Measurements from ENCODE around the gene GPRC5C. TPM values are rescaled to one million over a fixed set of nuclear protein-coding genes. Genes with fewer than 3 reads are reported as not detected.

The GPRC5C gene
- total and polyA plus RNA-seq, 4 donors: 34.2 to 195 (median 119) TPM

DNA sequence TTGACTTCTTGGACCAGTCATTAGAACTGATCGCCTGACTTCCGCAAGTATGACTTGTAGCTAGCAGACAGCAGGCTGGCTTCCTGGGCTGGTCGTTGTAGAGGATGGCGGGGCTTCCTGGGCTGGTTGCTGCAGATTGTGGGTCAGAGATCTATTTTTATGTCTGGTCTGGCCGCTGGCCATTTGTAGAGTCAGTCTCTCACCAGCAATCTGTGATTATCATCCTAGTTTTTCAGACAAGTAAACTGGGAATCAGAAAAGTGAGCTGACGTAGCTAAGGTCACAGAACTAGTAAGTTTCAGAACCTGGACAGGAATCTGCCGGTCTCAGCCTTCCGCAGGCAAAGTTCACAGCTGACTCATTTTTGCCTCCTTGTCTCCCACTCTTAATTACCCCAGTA lies 45.5 kb upstream of the GPRC5C start:
- DNase-seq (ENCODE audit: low spot score): no peak
- no peak overlapping the region for H3K4me3 ChIP-seq (ENCODE audit: low read depth in 1 of 3, low read length in 3 of 3)
- H3K36me3 ChIP-seq (ENCODE audit: control insufficient read depth in 4 of 4, insufficient read depth in 3 of 4, low read depth in 1 of 4, low read length in 3 of 4): no peaks in the 10 kb centered on the region
- peak overlapping the region in 1 of 2 donors; percentile 25 for H3K27ac ChIP-seq (ENCODE audit: low read depth in 1 of 2, low read length in 2 of 2)
- H3K27me3 ChIP-seq (ENCODE audit: control insufficient read depth in 4 of 4, insufficient read depth in 4 of 4, low read length in 3 of 4): no peaks in the 10 kb centered on the region
- H3K9ac ChIP-seq (ENCODE audit: low read depth in 1 of 2, low read length in 2 of 2): no peak overlapping the region
- 72% methylated on average over 8 of the region's 8 CpGs for WGBS
- H3K4me1 ChIP-seq (ENCODE audit: control insufficient read depth in 4 of 4, insufficient read depth in 4 of 4, low read length in 3 of 4): no peaks in the 10 kb centered on the region
- H3K9me3 ChIP-seq (ENCODE audit: control insufficient read depth in 4 of 4, low read length in 3 of 4): no peaks in the 10 kb centered on the region
- TF ChIP-seq JUND (IDR thresholded peaks at IDR 0.05): peak in 1 of 2 donors; percentile 19
- peak; percentile 58 for TF ChIP-seq NR2F2 (IDR thresholded peaks at IDR 0.05)
- TF ChIP-seq FOXA1 (IDR thresholded peaks at IDR 0.05): no peak
- TF ChIP-seq, protein P1, sequence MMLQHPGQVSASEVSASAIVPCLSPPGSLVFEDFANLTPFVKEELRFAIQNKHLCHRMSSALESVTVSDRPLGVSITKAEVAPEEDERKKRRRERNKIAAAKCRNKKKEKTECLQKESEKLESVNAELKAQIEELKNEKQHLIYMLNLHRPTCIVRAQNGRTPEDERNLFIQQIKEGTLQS (IDR thresholded peaks at IDR 0.05): no peak

- Histone ChIP-seq H3K9me3 (ENCODE audit: control insufficient read depth in 4 of 4, low read length in 3 of 4) (no peaks in the 10 kb centered on the region), H3K4me3 (ENCODE audit: low read depth in 1 of 3, low read length in 3 of 3) (no peak overlapping the region), H3K27me3 (ENCODE audit: control insufficient read depth in 4 of 4, insufficient read depth in 4 of 4, low read length in 3 of 4) (no peaks in the 10 kb centered on the region), H3K27ac (ENCODE audit: low read depth in 1 of 2, low read length in 2 of 2) (no peak overlapping the region), H3K4me1 (ENCODE audit: control insufficient read depth in 4 of 4, insufficient read depth in 4 of 4, low read length in 3 of 4) (no peaks in the 10 kb centered on the region), H3K9ac (ENCODE audit: low read depth in 1 of 2, low read length in 2 of 2) (no peak overlapping the region), H3K36me3 (ENCODE audit: control insufficient read depth in 4 of 4, insufficient read depth in 3 of 4, low read depth in 1 of 4, low read length in 3 of 4) (no peaks in the 10 kb centered on the region)
- WGBS: 86% methylated on average over 17 of the region's 17 CpGs
- no peak for TF ChIP-seq TAF1 (conservative IDR thresholded peaks at IDR 0.05)
- TF ChIP-seq REST (IDR thresholded peaks at IDR 0.05): no peak
- no peak for DNase-seq (ENCODE audit: low spot score)
These were observed 44.3 kb upstream of the GPRC5C start for GRCh38 chr17:74387365-74388218.

DNA sequence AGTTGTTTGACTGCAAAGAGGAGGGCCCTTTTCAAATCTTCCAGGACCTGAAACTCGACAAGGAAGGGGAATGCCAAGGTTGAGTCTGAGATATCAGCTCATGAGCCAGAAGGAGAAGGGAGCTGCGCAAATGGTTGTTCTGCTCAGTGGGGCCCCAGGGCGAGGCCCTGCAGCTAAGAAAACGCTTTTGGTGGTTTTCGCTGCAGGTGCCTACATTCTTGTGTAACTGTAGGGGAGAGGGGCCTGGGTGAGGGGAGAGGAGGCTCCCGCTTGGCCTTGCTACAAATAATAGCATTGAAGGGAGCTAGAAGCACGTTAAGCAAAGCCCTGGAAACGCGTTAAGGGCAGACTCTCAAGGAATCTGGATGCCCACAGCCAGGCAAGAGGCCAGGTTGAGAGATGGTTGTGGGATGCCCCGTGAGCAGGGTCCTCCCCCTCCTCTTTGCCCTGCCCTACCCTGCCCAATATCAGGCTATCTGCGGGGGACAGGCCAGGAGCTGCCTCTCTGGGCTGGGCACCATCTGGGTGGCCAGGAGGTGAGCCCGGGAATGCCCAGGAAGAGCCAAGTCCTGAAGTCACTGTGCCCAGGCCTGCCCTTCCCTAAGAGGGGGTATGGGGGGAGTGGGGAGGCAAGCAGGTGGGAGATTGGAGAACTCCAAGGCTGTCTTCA lies 42.7 kb upstream of the GPRC5C start:
- no peaks in the 10 kb centered on the region for H3K9me3 ChIP-seq (ENCODE audit: control insufficient read depth in 4 of 4, low read length in 3 of 4)
- no peak for DNase-seq (ENCODE audit: low spot score)
- no peaks in the 10 kb centered on the region for H3K36me3 ChIP-seq (ENCODE audit: control insufficient read depth in 4 of 4, insufficient read depth in 3 of 4, low read depth in 1 of 4, low read length in 3 of 4)
- H3K27ac ChIP-seq (ENCODE audit: low read depth in 1 of 2, low read length in 2 of 2): no peak overlapping the region
- no peak overlapping the region for H3K9ac ChIP-seq (ENCODE audit: low read depth in 1 of 2, low read length in 2 of 2)
- no peak overlapping the region for H3K4me3 ChIP-seq (ENCODE audit: low read depth in 1 of 3, low read length in 3 of 3)
- whole genome bisulfite sequencing: 91% methylated on average over 12 of the region's 12 CpGs
- no peaks in the 10 kb centered on the region for H3K27me3 ChIP-seq (ENCODE audit: control insufficient read depth in 4 of 4, insufficient read depth in 4 of 4, low read length in 3 of 4)
- no peaks in the 10 kb centered on the region for H3K4me1 ChIP-seq (ENCODE audit: control insufficient read depth in 4 of 4, insufficient read depth in 4 of 4, low read length in 3 of 4)
- TF ChIP-seq REST (IDR thresholded peaks at IDR 0.05) (no peak), RAD21 (IDR thresholded peaks at IDR 0.05) (no peak), TAF1 (conservative IDR thresholded peaks at IDR 0.05) (no peak), NR2F2 (IDR thresholded peaks at IDR 0.05) (no peak), SP1 (IDR thresholded peaks at IDR 0.05) (no peak), RXRA (IDR thresholded peaks at IDR 0.05) (no peak), JUND (IDR thresholded peaks at IDR 0.05) (no peak), FOXA1 (IDR thresholded peaks at IDR 0.05) (no peak), MAX (IDR thresholded peaks at IDR 0.05) (no peak), YY1 (IDR thresholded peaks at IDR 0.05) (no peak), GABPA (IDR thresholded peaks at IDR 0.05 in 1 of 2, conservative IDR thresholded peaks at IDR 0.05 in 1 of 2) (no peak), HNF4A (conservative IDR thresholded peaks at IDR 0.05) (no peak), EGR1 (IDR thresholded peaks at IDR 0.05; ENCODE audit: low read depth in 2 of 2) (no peak)
- TF ChIP-seq, protein P2, sequence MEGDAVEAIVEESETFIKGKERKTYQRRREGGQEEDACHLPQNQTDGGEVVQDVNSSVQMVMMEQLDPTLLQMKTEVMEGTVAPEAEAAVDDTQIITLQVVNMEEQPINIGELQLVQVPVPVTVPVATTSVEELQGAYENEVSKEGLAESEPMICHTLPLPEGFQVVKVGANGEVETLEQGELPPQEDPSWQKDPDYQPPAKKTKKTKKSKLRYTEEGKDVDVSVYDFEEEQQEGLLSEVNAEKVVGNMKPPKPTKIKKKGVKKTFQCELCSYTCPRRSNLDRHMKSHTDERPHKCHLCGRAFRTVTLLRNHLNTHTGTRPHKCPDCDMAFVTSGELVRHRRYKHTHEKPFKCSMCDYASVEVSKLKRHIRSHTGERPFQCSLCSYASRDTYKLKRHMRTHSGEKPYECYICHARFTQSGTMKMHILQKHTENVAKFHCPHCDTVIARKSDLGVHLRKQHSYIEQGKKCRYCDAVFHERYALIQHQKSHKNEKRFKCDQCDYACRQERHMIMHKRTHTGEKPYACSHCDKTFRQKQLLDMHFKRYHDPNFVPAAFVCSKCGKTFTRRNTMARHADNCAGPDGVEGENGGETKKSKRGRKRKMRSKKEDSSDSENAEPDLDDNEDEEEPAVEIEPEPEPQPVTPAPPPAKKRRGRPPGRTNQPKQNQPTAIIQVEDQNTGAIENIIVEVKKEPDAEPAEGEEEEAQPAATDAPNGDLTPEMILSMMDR (IDR thresholded peaks at IDR 0.05; ENCODE audit: low read depth, low read length, missing input control): no peak
- TF ChIP-seq, protein P1 (IDR thresholded peaks at IDR 0.05): no peak

Measured in liver (tissue), 9 donors.